ENCODE results near the gene ALX1.

Gene ALX1

DNA sequence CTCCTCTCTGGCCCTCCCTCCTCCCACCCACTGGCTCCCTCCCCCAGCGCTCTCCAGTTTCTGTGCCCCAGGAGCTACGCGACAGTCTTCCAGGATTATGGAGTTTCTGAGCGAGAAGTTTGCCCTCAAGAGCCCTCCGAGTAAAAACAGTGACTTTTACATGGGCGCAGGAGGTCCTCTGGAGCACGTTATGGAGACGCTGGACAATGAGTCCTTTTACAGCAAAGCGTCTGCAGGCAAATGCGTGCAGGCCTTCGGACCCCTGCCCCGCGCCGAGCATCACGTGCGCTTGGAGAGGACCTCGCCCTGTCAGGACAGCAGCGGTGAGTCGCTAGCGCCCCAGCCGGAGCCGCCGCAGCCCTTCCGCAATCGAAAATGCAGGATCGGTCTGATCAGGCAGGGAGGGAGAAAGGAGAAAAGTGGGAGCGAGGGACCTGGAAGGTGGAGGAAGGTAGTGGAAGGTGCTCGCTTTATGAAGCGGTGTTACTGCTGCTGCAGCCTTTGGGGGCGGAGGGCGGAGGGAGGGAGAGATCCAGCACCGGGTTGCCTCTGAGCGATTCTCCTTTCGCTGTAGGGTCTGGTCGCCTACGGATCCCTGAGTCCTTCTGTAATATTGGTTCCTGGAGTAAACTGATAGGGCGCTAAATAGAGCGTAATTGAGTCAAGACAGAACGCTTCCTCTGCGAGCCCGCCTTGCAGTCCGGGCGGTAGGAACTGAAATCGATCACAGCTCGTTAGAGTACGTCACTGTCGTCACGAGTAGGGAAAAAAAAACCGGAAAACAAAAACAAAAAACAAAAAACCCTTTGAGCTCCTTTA is at the start of gene ALX1:
Gene ALX1 (plus strand): TSS at position 56 of the 819 bp plus-strand sequence. CDS start 42 bp downstream, at position 98.
- Mint-ChIP-seq H3K36me3 (no peaks in the 10 kb centered on the region), H3K4me1 (ENCODE audit: low read depth) (peaks cover 10% of the 10 kb centered on the region), H3K4me3 (peak within 1 kb of the TSS; percentile 66), H3K27ac (no peak within 1 kb of the TSS), H3K27me3 (peaks cover 36% of the 10 kb centered on the region), H3K9me3 (ENCODE audit: low read depth) (no peaks in the 10 kb centered on the region)

DNA sequence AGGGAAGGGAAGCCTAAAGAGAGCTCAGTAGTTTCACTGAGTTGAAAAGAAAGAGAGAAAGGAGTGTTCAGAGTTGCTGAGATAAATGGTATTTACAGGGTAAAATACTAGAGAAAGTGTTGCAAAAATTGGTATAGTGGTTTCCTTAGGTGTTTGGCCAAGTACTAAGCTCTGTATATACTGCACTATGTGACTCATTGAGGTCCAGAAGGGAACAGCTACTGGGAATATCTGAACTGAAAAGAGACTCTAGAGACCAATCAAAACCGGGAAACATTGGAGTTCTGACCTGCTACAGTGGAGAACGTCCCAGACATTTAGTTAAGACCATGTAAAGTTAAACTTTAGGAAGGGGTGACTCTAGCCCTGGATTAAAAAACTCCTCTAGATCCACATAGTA is 42.7 kb upstream of the ALX1 start:
- Mint-ChIP-seq H3K9me3 (ENCODE audit: low read depth) (peaks cover 3% of the 10 kb centered on the region), H3K4me3 (no peak overlapping the region), H3K4me1 (ENCODE audit: low read depth) (no peaks in the 10 kb centered on the region), H3K36me3 (no peaks in the 10 kb centered on the region), H3K27ac (no peak overlapping the region), H3K27me3 (no peaks in the 10 kb centered on the region)

DNA sequence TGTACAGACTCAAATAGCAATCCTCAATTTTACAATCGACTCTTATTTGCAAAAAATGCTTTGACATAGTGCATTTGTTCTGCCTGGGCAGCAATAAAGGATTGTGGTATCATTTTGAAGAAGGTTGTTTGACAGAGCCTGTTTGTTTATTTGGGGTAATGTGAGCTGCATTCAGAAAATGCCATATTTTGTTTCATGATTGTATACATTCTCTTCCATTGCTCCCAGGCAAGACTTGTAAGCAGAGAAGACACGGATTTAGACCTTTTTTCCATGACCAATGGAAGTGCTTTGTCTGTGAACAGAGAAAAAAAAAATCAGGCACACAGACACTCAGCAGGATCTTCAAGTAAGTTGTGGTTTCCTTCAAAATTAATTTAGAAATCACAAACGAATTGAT is 35.5 kb upstream of the ALX1 start:
- H3K27ac Mint-ChIP-seq, result no peak overlapping the region
- no peaks in the 10 kb centered on the region for H3K36me3 Mint-ChIP-seq
- H3K4me1 Mint-ChIP-seq (ENCODE audit: low read depth), result no peaks in the 10 kb centered on the region

DNA sequence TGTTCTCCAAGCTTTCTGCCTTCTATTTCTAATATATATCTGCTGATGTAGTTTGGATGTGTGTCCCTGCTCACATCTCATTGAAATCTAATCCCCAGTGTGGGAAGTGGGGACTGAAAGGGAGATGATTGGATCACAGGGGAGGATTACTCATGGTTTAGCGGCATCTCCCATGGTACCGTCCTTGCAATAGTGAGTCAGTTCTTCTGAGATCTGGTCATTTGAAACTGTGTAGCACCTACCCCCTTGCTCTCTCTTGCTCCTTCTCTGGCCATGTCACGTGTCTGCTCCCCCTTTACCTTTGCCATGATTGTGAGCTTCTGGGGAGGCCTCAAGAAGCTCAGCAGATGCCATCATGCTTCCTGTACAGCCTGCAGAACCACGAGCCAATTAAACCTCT is 26.2 kb upstream of the ALX1 start:
- no peaks in the 10 kb centered on the region for H3K36me3 Mint-ChIP-seq

More for the DNA sequence above, 35.5 kb upstream of the ALX1 start:
- Mint-ChIP-seq H3K9me3 (ENCODE audit: low read depth) (peaks cover 3% of the 10 kb centered on the region), H3K27me3 (no peaks in the 10 kb centered on the region), H3K4me3 (no peak overlapping the region)

DNA sequence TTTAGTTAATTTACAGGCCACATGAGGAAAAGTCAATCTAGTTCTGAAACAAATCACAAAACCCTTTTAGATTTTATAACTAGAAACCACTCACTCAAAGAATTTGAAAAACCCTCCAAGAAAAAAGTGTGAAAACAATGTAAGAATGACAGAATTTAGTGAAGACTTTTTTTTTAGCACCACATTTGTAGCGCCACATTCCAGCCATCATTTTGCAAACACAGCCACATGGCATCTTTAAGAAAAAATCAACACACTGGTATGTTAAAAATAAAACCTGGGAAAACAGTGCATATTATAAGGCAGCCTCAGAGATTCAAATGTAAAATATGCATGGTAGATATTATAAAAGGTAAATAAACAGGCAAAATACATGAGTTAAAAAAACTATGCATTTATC is 22.3 kb upstream of the ALX1 start:
- H3K4me1 Mint-ChIP-seq (ENCODE audit: low read depth), result no peaks in the 10 kb centered on the region
- H3K27ac Mint-ChIP-seq, result no peak overlapping the region
- H3K9me3 Mint-ChIP-seq (ENCODE audit: low read depth), result peaks cover 2% of the 10 kb centered on the region
- H3K36me3 Mint-ChIP-seq, result no peaks in the 10 kb centered on the region
- H3K4me3 Mint-ChIP-seq, result no peak overlapping the region
- no peaks in the 10 kb centered on the region for H3K27me3 Mint-ChIP-seq

More for the DNA sequence above, 26.2 kb upstream of the ALX1 start:
- no peak overlapping the region for H3K4me3 Mint-ChIP-seq
- H3K9me3 Mint-ChIP-seq (ENCODE audit: low read depth), result no peaks in the 10 kb centered on the region
- no peaks in the 10 kb centered on the region for H3K27me3 Mint-ChIP-seq
- no peak overlapping the region for H3K27ac Mint-ChIP-seq
- no peaks in the 10 kb centered on the region for H3K4me1 Mint-ChIP-seq (ENCODE audit: low read depth)

DNA sequence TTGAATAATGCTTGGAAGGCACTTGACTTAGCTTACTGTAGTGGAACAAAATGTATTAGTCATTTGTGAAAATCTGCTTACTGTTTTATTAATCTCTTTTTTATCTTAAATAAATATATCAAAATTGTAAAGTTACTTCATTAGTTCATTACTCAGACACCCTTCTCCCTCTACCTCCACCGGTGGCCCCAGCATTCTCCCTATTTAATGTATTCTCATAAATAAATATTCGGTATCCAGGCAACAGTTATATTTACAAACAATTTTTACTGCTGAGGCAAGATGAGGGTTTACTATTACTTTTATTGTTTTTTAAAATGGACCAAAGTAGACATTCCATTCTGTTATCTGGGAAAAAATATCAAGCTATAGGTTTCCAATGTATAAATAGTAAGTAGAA is 19.6 kb upstream of the ALX1 start:
- Mint-ChIP-seq H3K4me3 (no peak overlapping the region), H3K9me3 (ENCODE audit: low read depth) (peaks cover 2% of the 10 kb centered on the region), H3K36me3 (no peaks in the 10 kb centered on the region), H3K27me3 (no peaks in the 10 kb centered on the region), H3K27ac (no peak overlapping the region), H3K4me1 (ENCODE audit: low read depth) (no peaks in the 10 kb centered on the region)

DNA sequence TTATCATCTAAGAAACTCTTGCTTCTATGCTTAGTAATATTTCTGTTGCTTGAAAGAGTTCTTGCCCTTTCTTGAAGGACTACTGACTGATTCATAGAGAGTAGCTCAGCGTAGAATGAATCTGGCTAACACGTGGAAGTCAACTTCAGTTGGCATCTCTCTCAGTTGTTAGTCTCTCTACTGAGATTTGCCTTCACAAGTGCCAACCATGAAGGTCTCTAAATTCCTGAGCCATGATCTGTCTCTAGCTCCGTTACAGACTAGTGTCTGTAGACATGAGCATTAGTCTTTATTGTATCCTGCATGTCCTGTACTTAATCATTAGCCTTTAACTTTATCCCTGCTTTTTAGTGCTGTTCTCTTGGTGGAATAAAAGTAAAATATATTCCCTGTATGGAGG is 19.1 kb upstream of the ALX1 start:
- Mint-ChIP-seq H3K27me3 (no peaks in the 10 kb centered on the region), H3K27ac (no peak overlapping the region), H3K4me1 (ENCODE audit: low read depth) (no peaks in the 10 kb centered on the region), H3K9me3 (ENCODE audit: low read depth) (peaks cover 2% of the 10 kb centered on the region), H3K4me3 (no peak overlapping the region), H3K36me3 (no peaks in the 10 kb centered on the region)

DNA sequence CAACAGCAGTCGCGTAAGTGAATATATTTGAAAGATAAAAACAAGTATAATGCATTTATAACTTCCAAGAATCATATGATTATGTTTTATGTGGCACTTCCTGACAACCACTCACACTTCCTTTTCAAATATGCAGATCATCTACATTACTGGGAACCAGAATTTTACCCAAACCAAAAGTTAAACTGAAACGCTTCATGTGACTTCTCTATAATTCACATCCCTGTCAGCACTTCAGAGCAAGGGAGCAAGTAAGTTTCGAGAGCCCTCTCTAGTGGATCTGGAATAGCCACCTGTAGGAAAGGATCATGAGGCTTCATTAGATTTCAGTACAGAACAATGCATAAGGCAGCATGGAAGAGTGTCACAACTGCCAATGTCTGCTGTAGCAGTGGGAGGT is 13.7 kb upstream of the ALX1 start:
- Mint-ChIP-seq H3K36me3 (no peaks in the 10 kb centered on the region), H3K4me3 (no peak overlapping the region), H3K27ac (no peak overlapping the region), H3K9me3 (ENCODE audit: low read depth) (peaks cover 2% of the 10 kb centered on the region), H3K27me3 (no peaks in the 10 kb centered on the region), H3K4me1 (ENCODE audit: low read depth) (no peaks in the 10 kb centered on the region)

DNA sequence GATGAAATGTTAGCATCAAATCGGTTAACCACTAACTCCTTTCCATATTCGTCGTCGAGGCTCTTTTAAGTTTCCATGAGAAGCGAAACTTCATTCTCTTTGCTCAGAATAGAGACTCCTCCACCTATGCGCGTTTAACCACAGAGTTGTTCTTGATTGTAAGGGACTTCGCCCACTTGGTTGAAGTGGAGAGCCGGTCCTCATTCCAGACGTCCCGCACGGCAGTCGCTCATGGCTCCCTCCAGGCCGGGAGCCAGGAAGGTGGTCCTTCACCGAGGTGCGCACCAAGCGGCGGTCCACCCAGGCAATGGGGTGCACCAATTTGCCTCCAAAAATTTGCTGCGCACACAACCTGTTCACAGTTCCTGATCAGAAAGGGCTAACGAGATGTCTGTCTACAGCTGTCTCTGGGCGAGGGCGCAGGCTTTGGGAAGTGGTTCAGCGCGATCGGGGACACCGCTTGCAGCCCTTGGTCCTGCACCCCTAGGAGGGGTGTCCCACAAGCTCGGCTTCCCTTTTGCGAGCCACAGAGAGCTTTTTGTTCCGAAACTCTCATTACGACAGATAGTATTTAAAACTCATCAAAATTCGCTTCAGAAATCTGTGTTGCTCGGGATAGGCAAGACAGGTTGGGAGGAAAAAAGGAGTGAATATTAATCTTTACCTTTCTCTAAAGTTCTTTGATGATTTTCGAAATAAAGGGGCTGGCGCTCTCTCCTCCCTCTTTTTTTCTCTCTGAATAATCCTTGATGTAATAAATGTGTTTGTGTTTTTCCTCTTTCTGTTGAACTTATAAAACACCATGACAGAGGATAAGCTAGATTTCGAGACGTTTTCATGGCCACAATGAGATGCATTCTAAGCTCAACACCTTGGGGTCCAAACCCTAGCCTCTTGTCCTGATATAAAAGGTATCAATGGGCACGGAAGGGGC is 6.4 kb upstream of the ALX1 start:
- no peak overlapping the region for H3K27ac Mint-ChIP-seq
- no peaks in the 10 kb centered on the region for H3K9me3 Mint-ChIP-seq (ENCODE audit: low read depth)
- H3K36me3 Mint-ChIP-seq, result no peaks in the 10 kb centered on the region
- H3K27me3 Mint-ChIP-seq, result peaks cover 23% of the 10 kb centered on the region
- H3K4me3 Mint-ChIP-seq, result no peak overlapping the region
- no peaks in the 10 kb centered on the region for H3K4me1 Mint-ChIP-seq (ENCODE audit: low read depth)

DNA sequence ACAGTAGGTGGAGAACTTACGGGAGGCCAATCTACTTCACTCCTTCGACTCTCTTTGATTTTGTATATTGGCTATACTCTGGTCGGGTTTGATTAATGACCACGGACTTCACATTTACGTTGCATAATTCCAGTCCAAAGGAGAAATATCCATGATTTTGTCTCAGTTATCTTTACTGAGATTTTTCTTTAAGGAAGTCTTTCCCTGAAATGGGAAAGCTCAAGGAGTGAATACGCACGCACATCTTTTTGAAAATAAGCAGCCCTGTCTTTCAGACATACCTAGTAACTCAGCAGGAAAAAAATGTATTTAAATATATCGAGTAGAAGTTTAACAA is 5.7 kb upstream of the ALX1 start:
- Mint-ChIP-seq H3K4me1 (ENCODE audit: low read depth) (no peaks in the 10 kb centered on the region), H3K27me3 (peaks cover 26% of the 10 kb centered on the region)

DNA sequence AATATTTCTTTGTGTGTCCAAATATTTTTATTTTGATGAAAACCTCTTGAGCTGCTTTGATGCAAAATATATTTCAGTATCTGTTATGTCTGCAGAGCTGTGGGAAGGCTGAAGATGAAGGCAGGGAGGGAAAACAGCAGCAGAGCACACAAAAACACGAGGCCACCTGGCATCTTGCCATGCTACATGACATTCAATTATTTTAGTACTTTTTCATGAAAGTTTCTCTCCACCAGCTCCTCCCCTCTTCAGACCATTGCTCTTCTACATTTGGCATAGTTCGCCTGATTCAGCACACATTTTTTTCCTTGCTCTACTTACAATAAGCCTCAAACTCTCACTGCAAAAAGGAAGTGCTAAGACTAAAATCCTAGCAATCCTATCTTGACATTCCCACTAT is 4.6 kb upstream of the ALX1 start:
- H3K4me1 Mint-ChIP-seq (ENCODE audit: low read depth), result peaks cover 3% of the 10 kb centered on the region
- H3K4me3 Mint-ChIP-seq, result no peak overlapping the region
- no peaks in the 10 kb centered on the region for H3K9me3 Mint-ChIP-seq (ENCODE audit: low read depth)
- peaks cover 30% of the 10 kb centered on the region for H3K27me3 Mint-ChIP-seq
- H3K36me3 Mint-ChIP-seq, result no peaks in the 10 kb centered on the region
- no peak overlapping the region for H3K27ac Mint-ChIP-seq

More for the DNA sequence above, 5.7 kb upstream of the ALX1 start:
- Mint-ChIP-seq H3K27ac (no peak overlapping the region), H3K4me3 (no peak overlapping the region), H3K36me3 (no peaks in the 10 kb centered on the region), H3K9me3 (ENCODE audit: low read depth) (no peaks in the 10 kb centered on the region)

DNA sequence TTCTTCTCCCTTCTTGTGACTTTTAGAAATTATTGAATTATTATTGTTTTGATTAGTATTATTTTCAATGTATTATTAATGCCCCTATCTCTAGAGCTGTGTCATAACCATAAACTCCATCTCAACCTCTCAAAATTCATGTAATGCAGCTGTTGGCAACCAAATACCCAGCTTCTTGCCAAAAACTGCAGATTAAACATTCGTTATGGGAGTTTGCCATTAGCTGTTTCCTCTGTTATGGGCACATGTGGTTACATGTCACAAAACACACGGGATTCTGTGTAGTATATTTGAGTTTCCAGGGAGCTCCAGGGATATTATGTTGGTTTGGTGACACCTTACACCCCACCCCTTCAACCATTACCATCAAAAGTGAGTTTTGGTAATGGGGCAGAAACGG is 2.8 kb upstream of the ALX1 start:
- Mint-ChIP-seq H3K27ac (no peak overlapping the region), H3K4me1 (ENCODE audit: low read depth) (peaks cover 10% of the 10 kb centered on the region), H3K36me3 (no peaks in the 10 kb centered on the region), H3K4me3 (no peak overlapping the region), H3K9me3 (ENCODE audit: low read depth) (no peaks in the 10 kb centered on the region), H3K27me3 (peaks cover 44% of the 10 kb centered on the region)

DNA sequence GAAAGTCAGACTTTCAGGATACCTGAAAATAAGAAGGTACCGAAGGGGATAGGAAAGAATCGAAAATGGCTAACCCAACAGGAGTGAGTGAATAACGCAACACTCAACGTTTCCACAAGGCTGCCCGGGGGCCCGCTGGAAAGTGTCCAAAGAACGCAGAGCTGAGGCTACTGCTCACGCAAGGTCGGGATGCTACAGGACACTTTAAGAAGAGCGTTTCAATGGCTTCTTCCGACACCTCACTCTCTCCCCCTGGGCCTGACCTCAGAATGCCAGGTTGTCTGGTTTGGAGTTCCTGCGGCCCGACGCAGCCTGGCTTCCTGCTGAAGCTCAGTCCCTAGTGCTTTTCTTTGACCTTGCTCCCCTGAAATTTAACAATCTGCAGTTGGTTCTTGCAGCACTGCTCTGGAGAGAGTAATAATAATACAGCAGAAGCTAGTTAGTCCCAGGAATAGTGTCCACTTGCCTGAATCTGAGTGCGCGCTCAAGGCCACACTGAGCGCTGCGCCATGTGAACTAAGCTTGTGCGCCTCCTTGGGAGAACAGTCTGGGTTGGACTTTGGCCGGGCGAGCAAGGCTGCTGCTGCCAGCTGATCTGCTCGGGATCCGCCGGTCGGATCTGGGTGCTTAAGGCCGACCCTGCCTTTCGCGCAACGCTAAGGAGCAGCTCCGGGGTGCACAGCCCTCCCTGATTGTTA is 2.0 kb upstream of the ALX1 start:
- Mint-ChIP-seq H3K36me3 (no peaks in the 10 kb centered on the region), H3K27me3 (peaks cover 44% of the 10 kb centered on the region), H3K4me3 (no peak overlapping the region), H3K4me1 (ENCODE audit: low read depth) (peaks cover 10% of the 10 kb centered on the region), H3K9me3 (ENCODE audit: low read depth) (no peaks in the 10 kb centered on the region), H3K27ac (no peak overlapping the region)

DNA sequence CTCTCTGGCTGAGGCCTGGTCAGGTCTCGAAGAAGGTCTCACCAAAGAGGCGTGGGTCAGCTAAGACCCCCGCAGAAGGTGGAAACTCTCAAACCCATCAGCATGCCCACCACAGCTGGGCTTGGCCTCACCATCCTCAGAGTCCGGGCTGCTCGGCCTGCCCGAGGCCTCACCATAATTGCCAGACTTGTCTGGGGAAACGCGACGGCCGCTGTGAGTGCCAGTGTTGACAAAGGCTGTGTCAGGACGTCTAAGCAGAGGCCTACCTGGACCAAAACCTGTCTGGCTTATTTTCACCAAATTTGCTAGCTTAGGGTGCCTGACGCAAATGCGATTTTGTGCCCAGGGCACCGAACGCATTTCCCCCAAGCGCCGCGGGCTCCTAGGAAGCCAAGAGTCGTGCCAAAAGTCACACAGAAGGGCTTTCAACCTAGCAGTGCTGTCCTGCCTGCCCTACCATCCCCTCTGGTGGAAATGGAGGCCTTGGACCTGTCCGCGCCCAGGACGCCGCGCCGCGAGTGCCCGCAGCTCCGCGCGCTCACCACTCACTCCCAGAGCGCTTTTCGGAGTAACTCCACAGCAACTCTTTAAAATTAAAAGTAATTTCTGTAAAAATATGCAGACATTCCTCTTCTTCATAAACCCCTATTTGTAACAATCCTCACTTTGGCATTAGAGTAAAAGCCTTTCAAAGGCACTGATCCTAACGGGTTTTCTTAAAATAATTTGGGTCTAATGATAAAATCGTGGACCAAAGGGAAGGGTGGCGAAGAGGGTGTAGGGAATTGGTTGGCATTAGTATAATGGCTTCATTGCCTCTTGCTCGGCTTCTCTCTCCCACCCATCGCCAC is 1.2 kb upstream of the ALX1 start:
- no peaks in the 10 kb centered on the region for H3K9me3 Mint-ChIP-seq (ENCODE audit: low read depth)
- no peak overlapping the region for H3K27ac Mint-ChIP-seq
- H3K36me3 Mint-ChIP-seq, result no peaks in the 10 kb centered on the region
- peaks cover 10% of the 10 kb centered on the region for H3K4me1 Mint-ChIP-seq (ENCODE audit: low read depth)
- H3K4me3 Mint-ChIP-seq, result no peak overlapping the region
- H3K27me3 Mint-ChIP-seq, result peaks cover 43% of the 10 kb centered on the region
